Caco-2 (cell line): ENCODE data around the gene TBC1D9B. TPM values are rescaled to one million over a fixed set of nuclear protein-coding genes. Genes with fewer than 3 reads are reported as not detected.

Experiments used
- BruUV-seq: library from RNA; stranded (reverse); fragments of 400-500 nt; replicated peaks from 2 replicates; lab custom pipeline; 2021; lab: Mats Ljungman, UMichigan
- CTCF ChIA-PET: fragments of 300-600 bp; sonication (Branson Sonifier 250); formaldehyde crosslinking; loops from one replicate; lab custom pipeline; 2022; ENCODE audit warnings: antibody characterized with exemption; lab: Charles Lee
- POLR2A ChIA-PET: fragments of 300-600 bp; sonication (Branson Sonifier 250); formaldehyde crosslinking; loops from one replicate; lab custom pipeline; 2022; ENCODE audit warnings: antibody characterized with exemption; lab: Charles Lee
- DNase-seq, 2 experiments: peaks; one replicate each; pipeline versions ENCODE4 v3.0.0 to v3.0.0-alpha.2; 2020 to 2022
- H3K27me3 ChIP-seq: replicated peaks from 2 replicates; pipeline ENCODE4 v1.6.0; 2011; ENCODE audit warnings: low read length; ENCODE audit not compliant: control insufficient read depth, insufficient read depth
- H3K36me3 ChIP-seq: 2 replicates; pipeline ENCODE4 v1.5.1; 2011; ENCODE audit warnings: low read length; ENCODE audit not compliant: control insufficient read depth, insufficient read depth
- H3K4me1 ChIP-seq: fragments of 250-450 bp; sonication (Bioruptor Pico); 2 replicates; pipeline ENCODE4 v1.5.1; 2020; ENCODE audit warnings: mild to moderate bottlenecking
- H3K4me3 ChIP-seq: 2 replicates; pipeline ENCODE4 v1.5.1; 2011; ENCODE audit warnings: low read depth, mild to moderate bottlenecking, control low read depth, low read length
- H3K9me3 ChIP-seq: fragments of 250-450 bp; sonication (Bioruptor Pico); 2 replicates; pipeline ENCODE4 v1.5.1; 2020; ENCODE audit warnings: mild to moderate bottlenecking, moderate library complexity
- H3K27ac Mint-ChIP-seq: one replicate; pipeline ENCODE4 v1.8.0; 2022; ENCODE audit warnings: mixed read lengths; ENCODE audit not compliant: unreplicated experiment
- H3K27me3 Mint-ChIP-seq: one replicate; pipeline ENCODE4 v1.8.0; 2022; ENCODE audit warnings: mixed read lengths; ENCODE audit not compliant: insufficient read depth, unreplicated experiment
- H3K36me3 Mint-ChIP-seq: one replicate; pipeline ENCODE4 v1.8.0; 2022; ENCODE audit warnings: mild to moderate bottlenecking, mixed read lengths; ENCODE audit not compliant: insufficient read depth, unreplicated experiment
- H3K4me1 Mint-ChIP-seq: one replicate; pipeline ENCODE4 v1.8.0; 2022; ENCODE audit warnings: low read depth, mixed read lengths; ENCODE audit not compliant: unreplicated experiment
- H3K4me3 Mint-ChIP-seq: one replicate; pipeline ENCODE4 v1.8.0; 2022; ENCODE audit warnings: mild to moderate bottlenecking, moderate library complexity, mixed read lengths; ENCODE audit not compliant: unreplicated experiment
- H3K9me3 Mint-ChIP-seq: one replicate; pipeline ENCODE4 v1.8.0; 2022; ENCODE audit warnings: mixed read lengths; ENCODE audit not compliant: unreplicated experiment
- intact Hi-C: fragments of 100-400 bp; cut with micrococcal nuclease; formaldehyde crosslinking; loops from one replicate; pipeline ENCODE4 v1.10.0; 2022; ENCODE audit not compliant: unreplicated experiment
- total RNA-seq: library from RNA; stranded (reverse); gene quantifications from 2 replicates; pipeline ENCODE4 v1.2.3, GENCODE V29; 2022
- TF ChIP-seq, protein P1 (sequence below), 2 experiments: fragments of 200-600 bp in 1 of 2; IDR thresholded peaks; 1 replicate in 1 of 2; 2 replicates in 1 of 2; pipeline versions ENCODE4 v1.5.1 to v1.8.0; 2011 to 2022; ENCODE audit warnings: antibody characterized with exemption in 1 of 2, control low read depth in 1 of 2, inconsistent platforms in 1 of 2, low read depth in 1 of 2, low read length in 1 of 2, mild to moderate bottlenecking in 1 of 2, moderate library complexity in 1 of 2; ENCODE audit not compliant: insufficient read depth in 1 of 2, severe bottlenecking in 1 of 2, unreplicated experiment in 1 of 2

The TBC1D9B gene
- total RNA-seq, 1 experiment from 2014 or later = 107 TPM

DNA sequence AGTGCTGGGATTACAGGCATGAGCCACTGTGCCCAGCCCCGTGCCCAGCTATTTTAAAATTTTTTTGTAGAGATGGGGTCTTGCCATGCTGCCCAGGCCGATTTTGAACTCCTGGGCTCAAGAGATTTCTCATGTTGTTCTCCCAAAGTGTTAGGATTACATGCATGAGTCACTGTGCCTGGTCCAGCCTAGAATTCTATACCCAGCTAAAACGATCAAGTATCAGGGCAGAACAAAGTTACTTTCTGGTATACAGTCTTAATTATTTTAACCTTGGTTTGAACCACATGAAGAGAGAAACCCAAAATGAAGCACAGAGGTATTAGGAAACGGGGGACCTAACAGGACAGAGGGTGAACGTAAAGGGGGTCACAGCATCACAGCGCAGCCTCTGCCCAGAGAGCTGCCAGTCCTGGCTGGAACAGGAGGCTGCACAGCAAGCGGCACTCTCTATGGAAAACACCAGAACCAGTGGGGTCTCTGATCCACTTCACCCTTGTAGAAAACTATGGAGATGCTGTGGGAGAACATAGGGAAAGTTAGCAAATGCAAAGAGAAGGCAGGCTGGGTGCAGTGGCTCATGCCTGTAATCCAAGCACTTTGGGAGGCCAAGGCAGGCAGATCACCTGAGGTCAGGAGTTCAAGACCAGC lies 76.8 kb downstream of the TBC1D9B start:
- Mint-ChIP-seq H3K27me3 (no peaks in the 10 kb centered on the region), H3K4me1 (no peaks in the 10 kb centered on the region), H3K36me3 (peaks cover 96% of the 10 kb centered on the region), H3K9me3 (no peaks in the 10 kb centered on the region), H3K27ac (no peak overlapping the region), H3K4me3 (no peak overlapping the region)
- Histone ChIP-seq H3K9me3 (no peaks in the 10 kb centered on the region), H3K4me3 (no peak overlapping the region), H3K27me3 (no peaks in the 10 kb centered on the region), H3K36me3 (peaks cover 11% of the 10 kb centered on the region), H3K4me1 (no peaks in the 10 kb centered on the region; the same call in 1 of the 2 replicates)
- no peak for DNase-seq
- ChIA-PET POLR2A (no interaction called here), CTCF (no interaction called here)
- intact Hi-C loops = no loop called here
- BruUV-seq = no TSS peak
- TF ChIP-seq, protein P1, sequence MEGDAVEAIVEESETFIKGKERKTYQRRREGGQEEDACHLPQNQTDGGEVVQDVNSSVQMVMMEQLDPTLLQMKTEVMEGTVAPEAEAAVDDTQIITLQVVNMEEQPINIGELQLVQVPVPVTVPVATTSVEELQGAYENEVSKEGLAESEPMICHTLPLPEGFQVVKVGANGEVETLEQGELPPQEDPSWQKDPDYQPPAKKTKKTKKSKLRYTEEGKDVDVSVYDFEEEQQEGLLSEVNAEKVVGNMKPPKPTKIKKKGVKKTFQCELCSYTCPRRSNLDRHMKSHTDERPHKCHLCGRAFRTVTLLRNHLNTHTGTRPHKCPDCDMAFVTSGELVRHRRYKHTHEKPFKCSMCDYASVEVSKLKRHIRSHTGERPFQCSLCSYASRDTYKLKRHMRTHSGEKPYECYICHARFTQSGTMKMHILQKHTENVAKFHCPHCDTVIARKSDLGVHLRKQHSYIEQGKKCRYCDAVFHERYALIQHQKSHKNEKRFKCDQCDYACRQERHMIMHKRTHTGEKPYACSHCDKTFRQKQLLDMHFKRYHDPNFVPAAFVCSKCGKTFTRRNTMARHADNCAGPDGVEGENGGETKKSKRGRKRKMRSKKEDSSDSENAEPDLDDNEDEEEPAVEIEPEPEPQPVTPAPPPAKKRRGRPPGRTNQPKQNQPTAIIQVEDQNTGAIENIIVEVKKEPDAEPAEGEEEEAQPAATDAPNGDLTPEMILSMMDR (IDR thresholded peaks at IDR 0.05; ENCODE audit: insufficient read depth in 1 of 2, low read depth in 1 of 2, low read length in 1 of 2, severe bottlenecking in 1 of 2, unreplicated experiment in 1 of 2) = no peak

DNA sequence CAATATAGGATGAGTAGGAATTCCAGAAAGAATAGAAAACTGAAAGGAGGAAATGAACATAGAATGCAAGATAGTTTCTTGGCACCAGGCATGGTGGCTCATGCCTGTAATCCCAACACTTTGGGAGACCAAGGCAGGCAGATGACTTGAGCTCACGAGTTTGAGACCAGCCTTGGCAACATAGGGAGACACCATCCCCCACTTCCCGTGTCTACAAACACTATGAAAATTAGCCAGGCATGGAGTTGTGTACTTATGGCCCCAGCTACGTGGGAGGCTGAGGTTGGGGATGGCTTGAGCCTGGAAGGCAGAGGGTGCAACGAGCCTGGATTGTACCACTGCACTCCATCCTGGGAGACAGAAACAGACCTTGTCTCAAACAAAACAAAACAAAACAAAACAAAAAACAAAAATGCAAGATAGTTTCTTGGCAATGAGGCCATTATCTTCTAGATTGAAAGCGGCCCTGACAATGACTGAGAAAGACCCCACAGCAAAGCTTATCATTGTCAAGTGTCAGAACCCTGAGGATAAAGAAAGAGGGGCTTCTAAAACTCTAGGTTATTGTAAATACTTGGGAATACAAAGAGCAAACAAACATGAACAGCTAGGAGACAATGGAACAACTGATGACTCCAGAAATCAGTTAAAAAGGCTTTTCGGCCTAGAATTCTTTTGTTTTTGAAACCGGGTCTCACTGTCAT lies 77.8 kb downstream of the TBC1D9B start:
- peaks cover 9% of the 10 kb centered on the region for H3K4me1 ChIP-seq
- peaks cover 96% of the 10 kb centered on the region for H3K36me3 Mint-ChIP-seq
- H3K4me3 Mint-ChIP-seq = no peak overlapping the region
- no peaks in the 10 kb centered on the region for H3K9me3 Mint-ChIP-seq
- intact Hi-C loops = no loop called here
- no peaks in the 10 kb centered on the region for H3K27me3 Mint-ChIP-seq
- H3K27me3 ChIP-seq = no peaks in the 10 kb centered on the region
- ChIA-PET CTCF (no interaction called here), POLR2A (no interaction called here)
- TF ChIP-seq, protein P1 (IDR thresholded peaks at IDR 0.05; ENCODE audit: insufficient read depth in 1 of 2, low read depth in 1 of 2, low read length in 1 of 2, severe bottlenecking in 1 of 2, unreplicated experiment in 1 of 2) = no peak
- H3K4me3 ChIP-seq = no peak overlapping the region
- peaks cover 2% of the 10 kb centered on the region for H3K4me1 Mint-ChIP-seq
- H3K27ac Mint-ChIP-seq = no peak overlapping the region
- BruUV-seq = no TSS peak
- H3K9me3 ChIP-seq = no peaks in the 10 kb centered on the region
- no peak for DNase-seq
- H3K36me3 ChIP-seq = peaks cover 14% of the 10 kb centered on the region

DNA sequence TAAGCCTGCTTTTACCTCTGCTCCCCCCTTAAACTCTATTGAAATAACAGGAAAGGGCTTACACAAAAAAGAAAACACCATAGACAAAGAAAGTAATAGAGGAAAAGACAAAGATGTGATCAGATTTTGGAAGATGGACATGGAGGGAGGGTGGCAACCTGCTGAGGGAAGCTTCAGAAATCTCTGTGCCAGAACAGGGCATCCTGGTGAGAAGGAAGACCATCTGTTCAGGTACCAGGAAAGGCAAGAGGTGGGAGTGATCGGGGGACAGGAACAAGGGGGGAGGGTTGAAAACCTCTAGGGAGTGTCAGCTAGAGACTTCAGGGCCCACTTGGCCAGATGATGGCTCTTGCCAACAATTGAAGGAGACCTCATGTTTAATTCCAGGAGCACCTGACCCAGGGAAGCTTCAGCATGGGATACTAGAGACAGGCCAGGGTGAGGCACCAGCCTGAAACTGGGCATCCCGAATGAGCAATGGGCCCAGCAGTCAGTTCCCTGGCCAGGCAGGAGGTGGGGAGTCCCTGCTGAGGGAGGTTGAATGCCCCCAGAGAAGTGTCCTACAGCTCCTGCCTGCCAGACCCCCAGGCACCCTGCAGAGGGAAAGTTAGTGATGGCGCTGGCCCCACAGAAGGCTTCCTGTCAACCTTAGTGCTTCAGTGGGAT lies 78.8 kb downstream of the TBC1D9B start:
- Mint-ChIP-seq H3K36me3 (peaks cover 100% of the 10 kb centered on the region), H3K27ac (no peak overlapping the region), H3K4me3 (no peak overlapping the region), H3K27me3 (no peaks in the 10 kb centered on the region), H3K4me1 (peaks cover 7% of the 10 kb centered on the region), H3K9me3 (no peaks in the 10 kb centered on the region)
- no TSS peak for BruUV-seq
- peaks cover 19% of the 10 kb centered on the region for H3K4me1 ChIP-seq
- H3K27me3 ChIP-seq = no peaks in the 10 kb centered on the region
- ChIA-PET CTCF (no interaction called here), POLR2A (no interaction called here)
- intact Hi-C loops = no loop called here
- no peak overlapping the region for H3K4me3 ChIP-seq
- TF ChIP-seq, protein P1 (IDR thresholded peaks at IDR 0.05; ENCODE audit: insufficient read depth in 1 of 2, low read depth in 1 of 2, low read length in 1 of 2, severe bottlenecking in 1 of 2, unreplicated experiment in 1 of 2) = no peak
- H3K9me3 ChIP-seq = no peaks in the 10 kb centered on the region
- DNase-seq = no peak
- peaks cover 19% of the 10 kb centered on the region for H3K36me3 ChIP-seq
